D721Med (cell line): Measurements from ENCODE around the gene SDHAF1.
A peak's percentile ranks its signal among the peaks of the same experiment; 100 is the strongest.

Experiments
- DNase-seq: peaks from one replicate; pipeline ENCODE4 v3.0.0; 2011; ENCODE audit warnings: low spot score; ENCODE audit not compliant: insufficient read length
- FAIRE-seq: peaks from 2 replicates; lab custom pipeline; 2011; peaks lifted over from hg19 to GRCh38; lab: Jason Lieb, UNC
- CTCF ChIP-seq: IDR thresholded peaks from 2 replicates; pipeline ENCODE4 v1.5.1; 2012; ENCODE audit warnings: mild to moderate bottlenecking, control low read depth; ENCODE audit not compliant: insufficient read depth; ENCODE audit errors: missing control alignments

The SDHAF1 gene

GRCh38 chr19:36010402-36010801 is 15.4 kb downstream of the SDHAF1 start:
- FAIRE-seq (no peak), DNase-seq (no peak)
- no peak for TF ChIP-seq CTCF

GRCh38 chr19:36013280-36014011 is 18.5 kb downstream of the SDHAF1 start:
- FAIRE-seq: no peak
- DNase-seq: no peak
- TF ChIP-seq CTCF: no peak

- DNase-seq (peak; percentile 99), FAIRE-seq (no peak)
- TF ChIP-seq CTCF: no peak
Observed at GRCh38 chr19:36014012-36014924, 19.3 kb downstream of the SDHAF1 start, which contains the start of gene ALKBH6. TSS of gene ALKBH6 (minus strand) at chr19:36014213. CDS start at chr19:36013397, 816 bp downstream.

- TF ChIP-seq CTCF: no peak
- DNase-seq (no peak), FAIRE-seq (no peak)
Observed at GRCh38 chr19:36019061-36019670, 24.2 kb downstream of the SDHAF1 start.

- FAIRE-seq: no peak
- TF ChIP-seq CTCF: no peak
- no peak for DNase-seq
Observed at GRCh38 chr19:36023432-36023831, 28.4 kb downstream of the SDHAF1 start.

GRCh38 chr19:36025541-36025940 is 30.6 kb downstream of the SDHAF1 start:
- TF ChIP-seq CTCF: no peak
- DNase-seq (no peak), FAIRE-seq (no peak)
